PC-3 (cell line): Measurements from ENCODE around the gene SCARB1. TPM values are rescaled to one million over a fixed set of nuclear protein-coding genes. Genes with fewer than 3 reads are reported as not detected.

Experiments used
- ATAC-seq: fragments of 200-7000 bp; cut with Tn5 transposase; 2 replicates; pipeline ENCODE4 v1.9.1; 2020; ENCODE audit warnings: mild to moderate bottlenecking, moderate library complexity
- BruUV-seq: library from RNA; stranded (reverse); fragments of 400-500 nt; replicated peaks from 2 replicates; lab custom pipeline; 2021; lab: Mats Ljungman, UMichigan
- CTCF ChIA-PET: fragments of 300-600 bp; sonication (Branson Sonifier 250); formaldehyde crosslinking; loops from one replicate; lab custom pipeline; 2022; ENCODE audit warnings: antibody characterized with exemption; lab: Charles Lee
- POLR2A ChIA-PET: fragments of 300-600 bp; sonication (Branson Sonifier 250); formaldehyde crosslinking; loops from one replicate; lab custom pipeline; 2022; ENCODE audit warnings: antibody characterized with exemption; ENCODE audit not compliant: unreplicated experiment; lab: Charles Lee
- DNase-seq: peaks from one replicate; pipeline ENCODE4 v3.0.0-alpha.2; 2015
- H2AFZ ChIP-seq: fragments of 300-600 bp; sonication (generic); 2 replicates; pipeline ENCODE4 v1.6.0; 2016; ENCODE audit warnings: antibody characterized with exemption, low read length
- H3F3A ChIP-seq: fragments of 300-600 bp; sonication (generic); one replicate; pipeline ENCODE4 v1.6.0; 2017; ENCODE audit warnings: antibody characterized with exemption, low read length, control low read depth, mild to moderate bottlenecking; ENCODE audit not compliant: unreplicated experiment
- H3K27ac ChIP-seq: fragments of 300-600 bp; sonication (generic); 2 replicates; pipeline ENCODE4 v1.5.1; 2016; ENCODE audit warnings: mild to moderate bottlenecking, low read length
- H3K27me3 ChIP-seq: fragments of 300-600 bp; sonication (generic); 2 replicates; pipeline ENCODE4 v1.6.1; 2016; ENCODE audit warnings: low read length, mixed read lengths
- H3K36me3 ChIP-seq: fragments of 300-600 bp; sonication (generic); 2 replicates; pipeline ENCODE4 v1.6.1; 2016; ENCODE audit warnings: low read depth, mixed run types, low read length, mixed read lengths
- H3K4me1 ChIP-seq: fragments of 300-600 bp; sonication (generic); 2 replicates; pipeline ENCODE4 v1.5.1; 2016; ENCODE audit warnings: low read length; ENCODE audit not compliant: insufficient read depth
- H3K4me2 ChIP-seq: fragments of 300-600 bp; sonication (generic); 2 replicates; pipeline ENCODE4 v1.6.0; 2016; ENCODE audit warnings: low read length
- H3K4me3 ChIP-seq: fragments of 300-600 bp; sonication (generic); 2 replicates; pipeline ENCODE4 v1.5.1; 2016; ENCODE audit warnings: mild to moderate bottlenecking, low read length, mixed read lengths
- H3K79me2 ChIP-seq: fragments of 300-600 bp; sonication (generic); 2 replicates; pipeline ENCODE4 v1.6.1; 2017; ENCODE audit warnings: low read length, mixed read lengths
- H3K9ac ChIP-seq: fragments of 300-600 bp; sonication (generic); 2 replicates; pipeline ENCODE4 v1.6.0; 2016; ENCODE audit warnings: mild to moderate bottlenecking, low read length
- H3K9me2 ChIP-seq: fragments of 300-600 bp; sonication (generic); replicated peaks from 2 replicates; pipeline ENCODE4 v1.6.1; 2016; ENCODE audit warnings: mixed run types, low read length, mixed read lengths
- H3K9me3 ChIP-seq: fragments of 300-600 bp; sonication (generic); 2 replicates; pipeline ENCODE4 v1.6.1; 2016; ENCODE audit warnings: low read length, mixed read lengths
- H4K20me1 ChIP-seq: fragments of 300-600 bp; sonication (generic); 2 replicates; pipeline ENCODE4 v1.6.1; 2016; ENCODE audit warnings: low read length, mixed read lengths
- CTCF ChIP-seq: fragments of 300-600 bp; sonication (generic); conservative IDR thresholded peaks from 2 replicates; pipeline ENCODE4 v1.5.1; 2017; ENCODE audit warnings: antibody characterized with exemption, low read depth, mild to moderate bottlenecking, low read length
- EZH2 ChIP-seq: fragments of 300-600 bp; sonication (generic); IDR thresholded peaks from one replicate; pipeline ENCODE4 v1.6.1; 2017; ENCODE audit warnings: antibody characterized with exemption, mild to moderate bottlenecking, low read length; ENCODE audit not compliant: unreplicated experiment
- EZH2phosphoT487 ChIP-seq: fragments of 300-600 bp; sonication (generic); IDR thresholded peaks from 2 replicates; pipeline ENCODE4 v1.6.1; 2018; ENCODE audit warnings: mild to moderate bottlenecking, antibody characterized with exemption, low read length, borderline replicate concordance
- intact Hi-C: fragments of 100-400 bp; cut with micrococcal nuclease; formaldehyde crosslinking; loops from 2 replicates; pipeline ENCODE4 v1.9.0; 2023
- total RNA-seq: library from RNA; depleted of rRNA; stranded (reverse); fragments of >200 nt; gene quantifications from 2 replicates; pipeline ENCODE4 v1.2.3, GENCODE V29; 2014

Gene SCARB1
- total RNA-seq, 1 experiment from 2014 or later: 79.1 TPM

GRCh38 chr12:124853781-124854636, 9.7 kb downstream of the SCARB1 start:
- H3F3A ChIP-seq: no peaks in the 10 kb centered on the region
- intact Hi-C loops: no loop called here
- H3K27me3 ChIP-seq: no peaks in the 10 kb centered on the region
- DNase-seq (no peak), ATAC-seq (no peak)
- H2AFZ ChIP-seq: no peak overlapping the region
- no peak overlapping the region for H3K27ac ChIP-seq
- no peaks in the 10 kb centered on the region for H3K4me1 ChIP-seq
- H3K4me2 ChIP-seq: no peak overlapping the region
- no TSS peak for BruUV-seq
- H3K4me3 ChIP-seq: no peak overlapping the region
- H3K9ac ChIP-seq: no peak overlapping the region
- peaks cover 17% of the 10 kb centered on the region; the same call in 1 of the 2 replicates for H3K36me3 ChIP-seq
- peaks cover 16% of the 10 kb centered on the region; the same call in 1 of the 2 replicates for H4K20me1 ChIP-seq
- H3K79me2 ChIP-seq: peaks cover 90% of the 10 kb centered on the region
- CTCF ChIA-PET: no interaction called here
- no peaks in the 10 kb centered on the region for H3K9me2 ChIP-seq
- H3K9me3 ChIP-seq: no peaks in the 10 kb centered on the region
- POLR2A ChIA-PET: no interaction called here
- TF ChIP-seq EZH2phosphoT487 (no peak), EZH2 (no peak), CTCF (no peak)

GRCh38 chr12:124852911-124853427, 10.7 kb downstream of the SCARB1 start:
- BruUV-seq: no TSS peak
- H3K79me2 ChIP-seq: peaks cover 91% of the 10 kb centered on the region
- ChIA-PET POLR2A (no interaction called here), CTCF (interaction anchor here (0.7 kb wide), 1 partner anchor 54 kb away, joined by 5 read pairs; no protein-coding TSS in a partner anchor)
- no peak overlapping the region for H3K27ac ChIP-seq
- DNase-seq (no peak), ATAC-seq (no peak)
- H3K4me3 ChIP-seq: no peak overlapping the region
- no peaks in the 10 kb centered on the region for H3F3A ChIP-seq
- H3K27me3 ChIP-seq: no peaks in the 10 kb centered on the region
- TF ChIP-seq EZH2phosphoT487 (no peak), CTCF (no peak), EZH2 (no peak)
- no peaks in the 10 kb centered on the region for H3K4me1 ChIP-seq
- H3K9ac ChIP-seq: no peak overlapping the region
- H3K36me3 ChIP-seq: peaks cover 17% of the 10 kb centered on the region; the same call in 1 of the 2 replicates
- no peak overlapping the region for H2AFZ ChIP-seq
- no peaks in the 10 kb centered on the region for H3K9me3 ChIP-seq
- no peaks in the 10 kb centered on the region for H3K9me2 ChIP-seq
- peaks cover 16% of the 10 kb centered on the region; the same call in 1 of the 2 replicates for H4K20me1 ChIP-seq
- no peak overlapping the region for H3K4me2 ChIP-seq
- intact Hi-C loops: no loop called here

- no peak for ATAC-seq
- intact Hi-C loops: no loop called here
Measured at GRCh38 chr12:124852329-124852831, 11.3 kb downstream of the SCARB1 start.

More at GRCh38 chr12:124852329-124852831, 11.3 kb downstream of the SCARB1 start:
- BruUV-seq: no TSS peak
- Histone ChIP-seq H3K4me1 (no peaks in the 10 kb centered on the region), H4K20me1 (peaks cover 16% of the 10 kb centered on the region; the same call in 1 of the 2 replicates), H2AFZ (no peak overlapping the region), H3K9me3 (no peaks in the 10 kb centered on the region), H3K4me3 (no peak overlapping the region), H3K27me3 (no peaks in the 10 kb centered on the region), H3K36me3 (peaks cover 17% of the 10 kb centered on the region; the same call in 1 of the 2 replicates), H3K79me2 (peaks cover 91% of the 10 kb centered on the region), H3K9ac (no peak overlapping the region), H3K4me2 (no peak overlapping the region), H3F3A (no peaks in the 10 kb centered on the region), H3K27ac (no peak overlapping the region), H3K9me2 (no peaks in the 10 kb centered on the region)
- ChIA-PET CTCF (no interaction called here), POLR2A (no interaction called here)
- no peak for TF ChIP-seq EZH2phosphoT487
- TF ChIP-seq EZH2: no peak
- no peak for TF ChIP-seq CTCF
- no peak for DNase-seq
